GM23248 (cell line): ENCODE results near the gene ADCY6. TPM values are rescaled to one million over a fixed set of nuclear protein-coding genes. Genes with fewer than 3 reads are reported as not detected.

Experiments used
- DNase-seq: peaks from one replicate; pipeline ENCODE4 v3.0.0-alpha.2; 2015
- H2AFZ ChIP-seq: fragments of 200-600 bp; sonication (generic); 2 replicates; pipeline ENCODE4 v1.6.1; 2016; ENCODE audit warnings: antibody characterized with exemption
- H3F3A ChIP-seq: fragments of 200-600 bp; sonication (generic); 2 replicates; pipeline ENCODE4 v1.6.1; 2016; ENCODE audit warnings: mild to moderate bottlenecking, antibody characterized with exemption, mixed run types; ENCODE audit not compliant: insufficient read depth
- H3K27ac ChIP-seq: fragments of 200-600 bp; sonication (generic); 2 replicates; pipeline ENCODE4 v1.5.1; 2016; ENCODE audit warnings: mild to moderate bottlenecking
- H3K27me3 ChIP-seq: fragments of 200-600 bp; sonication (generic); replicated peaks from 2 replicates; pipeline ENCODE4 v1.6.1; 2016; ENCODE audit warnings: mild to moderate bottlenecking; ENCODE audit not compliant: insufficient read depth
- H3K36me3 ChIP-seq: fragments of 200-600 bp; sonication (generic); 2 replicates; pipeline ENCODE4 v1.6.1; 2016; ENCODE audit warnings: low read depth, mild to moderate bottlenecking
- H3K4me1 ChIP-seq: fragments of 200-600 bp; sonication (generic); 2 replicates; pipeline ENCODE4 v1.6.1; 2016; ENCODE audit warnings: mild to moderate bottlenecking; ENCODE audit not compliant: insufficient read depth
- H3K4me2 ChIP-seq: fragments of 200-600 bp; sonication (generic); one replicate; pipeline ENCODE4 v1.6.1; 2016; ENCODE audit warnings: mild to moderate bottlenecking; ENCODE audit not compliant: unreplicated experiment
- H3K4me3 ChIP-seq: fragments of 200-600 bp; sonication (generic); 2 replicates; pipeline ENCODE4 v1.5.1; 2016; ENCODE audit warnings: mild to moderate bottlenecking
- H3K79me2 ChIP-seq: fragments of 200-600 bp; sonication (generic); 2 replicates; pipeline ENCODE4 v1.6.1; 2016; ENCODE audit warnings: mild to moderate bottlenecking; ENCODE audit not compliant: insufficient read depth
- H3K9ac ChIP-seq: fragments of 200-600 bp; sonication (generic); 2 replicates; pipeline ENCODE4 v1.6.1; 2016; ENCODE audit warnings: mild to moderate bottlenecking
- H3K9me2 ChIP-seq: fragments of 200-600 bp; sonication (generic); 2 replicates; pipeline ENCODE4 v1.6.1; 2016; ENCODE audit warnings: mixed run types, mild to moderate bottlenecking, moderate library complexity; ENCODE audit not compliant: insufficient read depth
- H3K9me3 ChIP-seq: fragments of 200-600 bp; sonication (generic); one replicate; pipeline ENCODE4 v1.6.1; 2017; ENCODE audit warnings: low read depth
- H4K20me1 ChIP-seq: fragments of 200-600 bp; sonication (generic); 2 replicates; pipeline ENCODE4 v1.6.0; 2016; ENCODE audit not compliant: insufficient read depth
- EZH2 ChIP-seq: fragments of 200-600 bp; sonication (generic); IDR thresholded peaks from 2 replicates; pipeline ENCODE4 v1.6.1; 2018; ENCODE audit warnings: antibody characterized with exemption, mild to moderate bottlenecking; ENCODE audit not compliant: insufficient read depth, poor library complexity, severe bottlenecking
- EZH2phosphoT487 ChIP-seq: fragments of 200-600 bp; sonication (generic); IDR thresholded peaks from 2 replicates; pipeline ENCODE4 v1.6.1; 2018; ENCODE audit warnings: antibody characterized with exemption, moderate library complexity, mild to moderate bottlenecking, low read depth; ENCODE audit not compliant: insufficient read depth
- WGBS, 2 experiments: methylation state at CpG; one replicate each; pipeline ENCODE4 v1.1.6; 2015 to 2017; ENCODE audit warnings: low lambda C conversion rate in 2 of 2, low coverage in 1 of 2; ENCODE audit errors: missing lambda C conversion rate in 2 of 2; 5-methylcytosine and 5-hydroxymethylcytosine counted together
- in situ Hi-C: fragments of 300-500 bp; cut with MboI; formaldehyde crosslinking; loops from 2 replicates; pipeline ENCODE4 v1.15.0; 2020
- polyA plus RNA-seq: library from polyadenylated mRNA; unstranded; fragments of >200 nt; fragmentation: Nextera tagmentation; extraction: Ambion mirVana; gene quantifications from 2 replicates; pipeline ENCODE4 v1.2.1, GENCODE V29; 2016
- total RNA-seq: library from RNA; depleted of rRNA; stranded (reverse); fragments of >200 nt; shearing (Covaris generic); gene quantifications from 2 replicates; pipeline ENCODE4 v1.2.3, GENCODE V29; 2014

The ADCY6 gene
- total and polyA plus RNA-seq, 2 experiments from 2014 or later, result 4.1 to 24.8 TPM

- TF ChIP-seq EZH2phosphoT487 (no peak), EZH2 (no peak)
- 57 to 59% methylated on average over 2 of the region's 2 CpGs for WGBS, 2 experiments
- H2AFZ ChIP-seq, result no peak overlapping the region
- no peaks in the 10 kb centered on the region for H3K9me3 ChIP-seq
- H3K4me2 ChIP-seq, result no peak overlapping the region
- H3K27me3 ChIP-seq, result no peaks in the 10 kb centered on the region
- H3F3A ChIP-seq, result no peaks in the 10 kb centered on the region
- H3K79me2 ChIP-seq, result 0 out of 2 replicates have a peak, but pooled peaks cover 9% of the 10 kb centered on the region
- H3K4me3 ChIP-seq, result no peak overlapping the region
- H3K27ac ChIP-seq, result no peak overlapping the region
- no peak overlapping the region for H3K9ac ChIP-seq
- DNase-seq, result no peak
- H3K9me2 ChIP-seq, result no peaks in the 10 kb centered on the region
- in situ Hi-C loops, result no loop called here
- H4K20me1 ChIP-seq, result no peaks in the 10 kb centered on the region
- H3K36me3 ChIP-seq, result no peaks in the 10 kb centered on the region
- H3K4me1 ChIP-seq, result no peaks in the 10 kb centered on the region
These were observed 33.8 kb upstream of the ADCY6 start for GRCh38 chr12:48822711-48823110.

GRCh38 chr12:48822139-48822538, 33.2 kb upstream of the ADCY6 start:
- Histone ChIP-seq H4K20me1 (no peaks in the 10 kb centered on the region), H3K4me3 (no peak overlapping the region), H3K27ac (no peak overlapping the region), H3K4me2 (no peak overlapping the region), H2AFZ (no peak overlapping the region), H3K4me1 (no peaks in the 10 kb centered on the region), H3K9me2 (no peaks in the 10 kb centered on the region), H3K27me3 (no peaks in the 10 kb centered on the region), H3K79me2 (0 out of 2 replicates have a peak, but pooled peaks cover 11% of the 10 kb centered on the region), H3K9ac (no peak overlapping the region), H3K36me3 (no peaks in the 10 kb centered on the region), H3K9me3 (no peaks in the 10 kb centered on the region), H3F3A (no peaks in the 10 kb centered on the region)
- TF ChIP-seq EZH2, result no peak
- no peak for TF ChIP-seq EZH2phosphoT487
- in situ Hi-C loops, result no loop called here
- whole genome bisulfite sequencing, 2 experiments, result 92 to 94% methylated on average over 5 of the region's 5 CpGs
- no peak for DNase-seq

GRCh38 chr12:48819986-48820725, 31.3 kb upstream of the ADCY6 start:
- H3K27ac ChIP-seq, result no peak overlapping the region
- no peaks in the 10 kb centered on the region for H3F3A ChIP-seq
- no peaks in the 10 kb centered on the region for H3K9me2 ChIP-seq
- no peak overlapping the region for H2AFZ ChIP-seq
- no peak overlapping the region for H3K4me2 ChIP-seq
- H3K27me3 ChIP-seq, result no peaks in the 10 kb centered on the region
- no peaks in the 10 kb centered on the region for H3K36me3 ChIP-seq
- in situ Hi-C loops, result no loop called here
- peaks cover 28% of the 10 kb centered on the region for H3K79me2 ChIP-seq
- no peak for DNase-seq
- H3K9me3 ChIP-seq, result no peaks in the 10 kb centered on the region
- no peaks in the 10 kb centered on the region for H4K20me1 ChIP-seq
- no peak overlapping the region for H3K4me3 ChIP-seq
- 76 to 77% methylated on average over 5 of the region's 5 CpGs for WGBS, 2 experiments
- H3K4me1 ChIP-seq, result peaks cover 5% of the 10 kb centered on the region
- no peak overlapping the region for H3K9ac ChIP-seq
- TF ChIP-seq EZH2 (no peak), EZH2phosphoT487 (no peak)

GRCh38 chr12:48818831-48819590, 30.1 kb upstream of the ADCY6 start:
- H2AFZ ChIP-seq, result peak overlapping the region; percentile 90
- H3F3A ChIP-seq, result no peaks in the 10 kb centered on the region
- no peaks in the 10 kb centered on the region for H3K36me3 ChIP-seq
- H3K27ac ChIP-seq, result no peak overlapping the region
- H3K9ac ChIP-seq, result peak overlapping the region; percentile 71
- H3K9me3 ChIP-seq, result no peaks in the 10 kb centered on the region
- peaks cover 32% of the 10 kb centered on the region for H3K79me2 ChIP-seq
- H3K4me3 ChIP-seq, result peak overlapping the region; percentile 95
- H3K27me3 ChIP-seq, result no peaks in the 10 kb centered on the region
- no peak for TF ChIP-seq EZH2
- TF ChIP-seq EZH2phosphoT487, result no peak
- in situ Hi-C loops, result no loop called here
- H3K4me2 ChIP-seq, result peak overlapping the region; percentile 85
- H3K4me1 ChIP-seq, result peaks cover 5% of the 10 kb centered on the region
- 23 to 62% methylated on average over 14 to 37 of the region's 37 CpGs for WGBS, 2 experiments
- DNase-seq, result peak; percentile 43
- no peaks in the 10 kb centered on the region for H3K9me2 ChIP-seq
- H4K20me1 ChIP-seq, result no peaks in the 10 kb centered on the region
